Activated naive CD4-positive, alpha-beta T cell treated with anti-CD3 and anti-CD28 coated beads for 36 hours (primary cell): ENCODE results near the gene PRSS27. TPM values are rescaled to one million over a fixed set of nuclear protein-coding genes. Genes with fewer than 3 reads are reported as not detected.

Experiments used
- CTCF ChIA-PET: fragments of 350-600 bp; sonication (Branson Sonifier 250); formaldehyde crosslinking; loops from one replicate; lab custom pipeline; 2021; ENCODE audit warnings: antibody characterized with exemption; lab: Charles Lee
- DNase-seq: peaks from one replicate; pipeline ENCODE4 v3.0.0-alpha.2; 2020
- H3K27ac Mint-ChIP-seq: one replicate; pipeline ENCODE4 v1.8.0; 2021; ENCODE audit warnings: mild to moderate bottlenecking, mixed read lengths
- H3K27me3 Mint-ChIP-seq: one replicate; pipeline ENCODE4 v1.8.0; 2021; ENCODE audit warnings: low read depth, mixed read lengths
- H3K36me3 Mint-ChIP-seq: one replicate; pipeline ENCODE4 v1.8.0; 2021; ENCODE audit warnings: low read depth, mixed read lengths
- H3K4me1 Mint-ChIP-seq: one replicate; pipeline ENCODE4 v1.8.0; 2021; ENCODE audit warnings: low read depth, mixed read lengths
- H3K4me3 Mint-ChIP-seq: one replicate; pipeline ENCODE4 v1.8.0; 2021; ENCODE audit warnings: mild to moderate bottlenecking, moderate library complexity, mixed read lengths
- H3K9me3 Mint-ChIP-seq: one replicate; pipeline ENCODE4 v1.8.0; 2021; ENCODE audit warnings: mixed read lengths
- intact Hi-C: fragments of 100-400 bp; cut with micrococcal nuclease; formaldehyde crosslinking; loops from one replicate; pipeline ENCODE4 v1.15.1; 2023
- total RNA-seq, 2 experiments: library from RNA; stranded (reverse); gene quantifications; one replicate each; pipeline ENCODE4 v1.2.3, GENCODE V29; 2021

PRSS27 gene
- total RNA-seq, 2 experiments from 2014 or later = 1.7 to 2.4 TPM

- Mint-ChIP-seq H3K4me3 (peak overlapping the region; percentile 36), H3K36me3 (peaks cover 17% of the 10 kb centered on the region), H3K27me3 (no peaks in the 10 kb centered on the region), H3K9me3 (no peaks in the 10 kb centered on the region), H3K27ac (peak overlapping the region; percentile 97), H3K4me1 (peaks cover 42% of the 10 kb centered on the region)
- CTCF ChIA-PET = interaction anchor here (0.7 kb wide), 1 partner anchor 1969 kb away, joined by 3 read pairs; no protein-coding TSS in a partner anchor
- intact Hi-C loops = loop anchor here (1.0 to 10.0 kb wide), 2 partner anchors 9 to 59 kb away; no protein-coding TSS in a partner anchor
- DNase-seq = peak; percentile 83
These were observed 56.2 kb downstream of the PRSS27 start for GRCh38 chr16:2663553-2664546.

Other genes starting within 250 kb of the PRSS27 start
- gene NTN3, start 248.9 kb downstream of the PRSS27 start, total RNA-seq = not detected
- gene TBC1D24, start 245.1 kb downstream of the PRSS27 start, total RNA-seq = 1 to 10 TPM; 8.1 to 8.6 TPM
- gene ATP6V0C, start 206.3 kb downstream of the PRSS27 start, total RNA-seq = 10 to 100 TPM; 81.9 TPM
- gene AMDHD2, start 199.9 kb downstream of the PRSS27 start, total RNA-seq = 10 to 100 TPM; 15.3 to 18.6 TPM
- gene CEMP1, start 188.8 kb downstream of the PRSS27 start, total RNA-seq = under 1 TPM in 1 of 2 experiments, not detected in 1; 0.17 TPM
- gene PDPK1, start 182.2 kb downstream of the PRSS27 start, total RNA-seq = 10 to 100 TPM; 26.6 to 27.8 TPM
- gene KCTD5, start 37.7 kb downstream of the PRSS27 start, total RNA-seq = 10 to 100 TPM; 21.8 to 24.1 TPM
- gene SRRM2, start 32.4 kb upstream of the PRSS27 start, total RNA-seq = 100 to 1,000 TPM; 607 to 649 TPM
- 100 to 1,000 TPM; 177 to 189 TPM for gene ELOB, start 57.1 kb upstream of the PRSS27 start, total RNA-seq
- gene PRSS33, start 67.3 kb upstream of the PRSS27 start, total RNA-seq = under 1 TPM; 0.12 to 0.17 TPM
- not detected for gene PRSS41, start 78.2 kb upstream of the PRSS27 start, total RNA-seq
- gene PRSS21, start 97.0 kb upstream of the PRSS27 start, total RNA-seq = 1 to 10 TPM; 3.3 to 4.1 TPM
- gene ZG16B, start 110.1 kb upstream of the PRSS27 start, total RNA-seq = under 1 TPM; 0.22 to 0.64 TPM
- not detected for gene PRSS22, start 137.9 kb upstream of the PRSS27 start, total RNA-seq
- 10 to 100 TPM; 12.7 to 15.2 TPM for gene FLYWCH2, start 163.0 kb upstream of the PRSS27 start, total RNA-seq
- 10 to 100 TPM; 33.5 to 35.4 TPM for gene FLYWCH1, start 191.7 kb upstream of the PRSS27 start, total RNA-seq
- gene KREMEN2, start 244.1 kb upstream of the PRSS27 start, total RNA-seq = not detected
- 10 to 100 TPM; 25.8 to 28.2 TPM for gene PAQR4, start 249.1 kb upstream of the PRSS27 start, total RNA-seq